HEK293 (cell line): ENCODE data around the gene PIEZO1.
A peak's percentile ranks its signal among the peaks of the same experiment; 100 is the strongest.

Experiments used
- BCL11A ChIP-seq: fragments of 450-650 bp; formaldehyde crosslinking; IDR thresholded peaks from 2 replicates; pipeline ENCODE4 v1.5.1; 2016; ENCODE audit warnings: low read depth, missing biosample characterization, missing genetic modification characterization
- GLIS1 ChIP-seq: fragments of 450-650 bp; formaldehyde crosslinking; IDR thresholded peaks from 2 replicates; pipeline ENCODE4 v1.5.1; 2016; ENCODE audit warnings: missing biosample characterization, missing genetic modification characterization
- KLF8 ChIP-seq: fragments of 450-650 bp; formaldehyde crosslinking; IDR thresholded peaks from 2 replicates; pipeline ENCODE4 v1.5.1; 2016; ENCODE audit warnings: missing biosample characterization, missing genetic modification characterization
- OSR2 ChIP-seq: fragments of 450-650 bp; formaldehyde crosslinking; IDR thresholded peaks from 2 replicates; pipeline ENCODE4 v1.5.1; 2016; ENCODE audit warnings: missing biosample characterization, missing genetic modification characterization
- OVOL3 ChIP-seq: fragments of 450-650 bp; formaldehyde crosslinking; IDR thresholded peaks from 2 replicates; pipeline ENCODE4 v1.5.1; 2016; ENCODE audit warnings: missing biosample characterization, missing genetic modification characterization
- RBAK ChIP-seq: fragments of 450-650 bp; formaldehyde crosslinking; IDR thresholded peaks from 2 replicates; pipeline ENCODE4 v1.5.1; 2016; ENCODE audit warnings: missing biosample characterization, missing genetic modification characterization
- SALL2 ChIP-seq: fragments of 450-650 bp; formaldehyde crosslinking; IDR thresholded peaks from 2 replicates; pipeline ENCODE4 v1.5.0; 2017; ENCODE audit warnings: missing biosample characterization, mild to moderate bottlenecking, missing genetic modification characterization, borderline replicate concordance
- SP2 ChIP-seq: fragments of 450-650 bp; formaldehyde crosslinking; IDR thresholded peaks from 2 replicates; pipeline ENCODE4 v1.5.1; 2016; ENCODE audit warnings: missing biosample characterization, missing genetic modification characterization
- YY2 ChIP-seq: fragments of 450-650 bp; formaldehyde crosslinking; IDR thresholded peaks from 2 replicates; pipeline ENCODE4 v1.5.1; 2016; ENCODE audit warnings: missing biosample characterization, missing genetic modification characterization
- ZBTB1 ChIP-seq: fragments of 450-650 bp; formaldehyde crosslinking; IDR thresholded peaks from 2 replicates; pipeline ENCODE4 v1.5.1; 2016; ENCODE audit warnings: missing biosample characterization, missing genetic modification characterization
- ZBTB10 ChIP-seq: fragments of 450-650 bp; formaldehyde crosslinking; IDR thresholded peaks from 2 replicates; pipeline ENCODE4 v1.5.1; 2016; ENCODE audit warnings: missing biosample characterization, missing genetic modification characterization
- ZBTB8A ChIP-seq: fragments of 450-650 bp; formaldehyde crosslinking; IDR thresholded peaks from 2 replicates; pipeline ENCODE4 v1.5.1; 2016; ENCODE audit warnings: missing biosample characterization, missing genetic modification characterization
- ZEB2 ChIP-seq: fragments of 450-650 bp; formaldehyde crosslinking; IDR thresholded peaks from 2 replicates; pipeline ENCODE4 v1.5.1; 2016; ENCODE audit warnings: missing biosample characterization, missing genetic modification characterization
- ZFP37 ChIP-seq: fragments of 450-650 bp; formaldehyde crosslinking; IDR thresholded peaks from 2 replicates; pipeline ENCODE4 v1.5.1; 2016; ENCODE audit warnings: missing biosample characterization, missing genetic modification characterization
- ZNF133 ChIP-seq: fragments of 450-650 bp; formaldehyde crosslinking; IDR thresholded peaks from 2 replicates; pipeline ENCODE4 v1.5.1; 2016; ENCODE audit warnings: missing biosample characterization, missing genetic modification characterization
- ZNF148 ChIP-seq: fragments of 450-650 bp; formaldehyde crosslinking; IDR thresholded peaks from 2 replicates; pipeline ENCODE4 v1.5.0; 2017; ENCODE audit warnings: missing biosample characterization, missing genetic modification characterization, borderline replicate concordance
- ZNF239 ChIP-seq: fragments of 450-650 bp; formaldehyde crosslinking; IDR thresholded peaks from 2 replicates; pipeline ENCODE4 v1.5.1; 2016; ENCODE audit warnings: missing biosample characterization, missing genetic modification characterization
- ZNF302 ChIP-seq: fragments of 450-650 bp; formaldehyde crosslinking; IDR thresholded peaks from 2 replicates; pipeline ENCODE4 v1.5.1; 2016; ENCODE audit warnings: missing biosample characterization, missing genetic modification characterization, low read depth
- ZNF354C ChIP-seq: fragments of 450-650 bp; formaldehyde crosslinking; IDR thresholded peaks from 2 replicates; pipeline ENCODE4 v1.5.1; 2016; ENCODE audit warnings: missing biosample characterization, missing genetic modification characterization, low read depth, borderline replicate concordance
- ZNF362 ChIP-seq: fragments of 450-650 bp; formaldehyde crosslinking; IDR thresholded peaks from 2 replicates; pipeline ENCODE4 v1.5.1; 2016; ENCODE audit warnings: missing biosample characterization, missing genetic modification characterization
- ZNF426 ChIP-seq: fragments of 450-650 bp; formaldehyde crosslinking; IDR thresholded peaks from 2 replicates; pipeline ENCODE4 v1.5.1; 2017; ENCODE audit warnings: missing biosample characterization, missing genetic modification characterization, mild to moderate bottlenecking, inconsistent platforms, moderate library complexity
- ZNF561 ChIP-seq: fragments of 450-650 bp; IDR thresholded peaks from 2 replicates; pipeline ENCODE4 v1.5.1; 2018; ENCODE audit warnings: missing biosample characterization, missing genetic modification characterization, borderline replicate concordance
- ZNF580 ChIP-seq: fragments of 450-650 bp; formaldehyde crosslinking; IDR thresholded peaks from 2 replicates; pipeline ENCODE4 v1.5.1; 2016; ENCODE audit warnings: missing biosample characterization, missing genetic modification characterization
- ZNF596 ChIP-seq: fragments of 450-650 bp; IDR thresholded peaks from 2 replicates; pipeline ENCODE4 v1.5.0; 2018; ENCODE audit warnings: missing biosample characterization, mild to moderate bottlenecking, missing genetic modification characterization, moderate library complexity
- ZNF623 ChIP-seq: fragments of 450-650 bp; formaldehyde crosslinking; IDR thresholded peaks from 2 replicates; pipeline ENCODE4 v1.5.1; 2016; ENCODE audit warnings: missing biosample characterization, missing genetic modification characterization
- ZNF670 ChIP-seq: fragments of 450-650 bp; formaldehyde crosslinking; IDR thresholded peaks from 2 replicates; pipeline ENCODE4 v1.5.1; 2016; ENCODE audit warnings: missing biosample characterization, missing genetic modification characterization, low read depth
- TF ChIP-seq, protein P1 (sequence below): fragments of 450-650 bp; formaldehyde crosslinking; IDR thresholded peaks from 2 replicates; pipeline ENCODE4 v1.5.1; 2016; ENCODE audit warnings: missing biosample characterization, missing genetic modification characterization, low read depth
- TF ChIP-seq, protein P2 (sequence below): fragments of 450-650 bp; formaldehyde crosslinking; IDR thresholded peaks from 2 replicates; pipeline ENCODE4 v1.5.1; 2016; ENCODE audit warnings: missing biosample characterization, missing genetic modification characterization, borderline replicate concordance

PIEZO1 gene

DNA sequence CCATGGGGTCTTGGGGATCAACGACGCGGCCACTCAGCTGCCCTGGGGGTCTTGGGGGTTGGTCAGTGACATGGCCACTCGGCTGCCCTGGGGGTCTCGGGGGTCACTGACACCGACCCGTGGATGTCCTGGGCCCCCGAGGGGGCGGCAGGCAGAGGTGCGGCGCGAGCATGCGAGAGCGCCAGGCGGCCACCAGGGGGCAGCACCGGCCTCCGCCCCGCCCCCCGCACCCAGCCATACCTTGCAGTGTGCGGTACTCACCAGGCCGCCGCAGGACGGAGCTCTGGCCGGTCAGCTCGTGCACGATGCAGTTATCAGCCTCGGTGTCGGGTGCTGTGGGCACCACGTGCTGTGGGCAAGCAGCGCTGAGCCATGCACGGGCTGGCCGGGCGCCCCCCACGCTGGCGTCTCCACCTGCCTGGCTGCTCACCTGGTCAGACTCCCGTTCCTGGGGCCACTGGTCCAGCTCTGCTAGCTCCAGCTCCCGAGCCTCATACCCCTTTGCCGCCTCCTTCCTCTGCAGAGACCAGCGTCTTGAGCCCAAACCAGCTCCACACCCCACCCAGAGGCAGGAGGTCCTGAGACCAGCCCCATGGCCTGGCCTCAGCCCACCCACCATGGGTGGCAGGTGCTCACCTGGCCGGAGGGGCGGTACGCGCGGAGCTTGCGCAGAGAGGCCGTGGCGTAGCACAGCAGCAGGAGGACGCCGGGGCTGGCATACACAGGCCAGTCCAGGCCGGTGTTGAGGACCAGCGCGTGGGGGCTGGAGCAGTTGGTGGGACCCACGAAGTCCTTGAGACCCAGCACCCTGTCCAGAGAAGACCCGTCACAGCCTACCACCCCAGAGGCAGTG is 47.5 kb downstream of the PIEZO1 start (continued):
- peak; percentile 83; the same call in 1 of the 2 replicates for TF ChIP-seq ZEB2
- peak; percentile 37; the same call in 1 of the 2 replicates for TF ChIP-seq BCL11A (tag by site-specific recombination)
- TF ChIP-seq OSR2 (tag by site-specific recombination): no peak
- no peak for TF ChIP-seq ZNF239
- no peak for TF ChIP-seq ZBTB8A (tag by site-specific recombination)
- peak; percentile 75; the same call in 1 of the 2 replicates for TF ChIP-seq KLF8 (tag by site-specific recombination)
- no peak for TF ChIP-seq YY2 (tag by site-specific recombination)
- no peak for TF ChIP-seq ZNF148 (tag by site-specific recombination)
- TF ChIP-seq ZNF354C (tag by site-specific recombination): no peak
- TF ChIP-seq RBAK (tag by site-specific recombination): no peak
- no peak for TF ChIP-seq OVOL3 (tag by site-specific recombination)
- no peak for TF ChIP-seq ZNF426 (tag by site-specific recombination)
- no peak for TF ChIP-seq ZFP37
- TF ChIP-seq ZBTB10: peak; percentile 78
- peak; percentile 61 for TF ChIP-seq GLIS1 (tag by site-specific recombination)
- peak; percentile 68; the same call in 1 of the 2 replicates for TF ChIP-seq ZNF580 (tag by site-specific recombination)
- TF ChIP-seq ZNF133 (tag by site-specific recombination): no peak
- no peak for TF ChIP-seq ZNF623
- TF ChIP-seq ZNF596 (tag by site-specific recombination): no peak
- TF ChIP-seq, protein P1, sequence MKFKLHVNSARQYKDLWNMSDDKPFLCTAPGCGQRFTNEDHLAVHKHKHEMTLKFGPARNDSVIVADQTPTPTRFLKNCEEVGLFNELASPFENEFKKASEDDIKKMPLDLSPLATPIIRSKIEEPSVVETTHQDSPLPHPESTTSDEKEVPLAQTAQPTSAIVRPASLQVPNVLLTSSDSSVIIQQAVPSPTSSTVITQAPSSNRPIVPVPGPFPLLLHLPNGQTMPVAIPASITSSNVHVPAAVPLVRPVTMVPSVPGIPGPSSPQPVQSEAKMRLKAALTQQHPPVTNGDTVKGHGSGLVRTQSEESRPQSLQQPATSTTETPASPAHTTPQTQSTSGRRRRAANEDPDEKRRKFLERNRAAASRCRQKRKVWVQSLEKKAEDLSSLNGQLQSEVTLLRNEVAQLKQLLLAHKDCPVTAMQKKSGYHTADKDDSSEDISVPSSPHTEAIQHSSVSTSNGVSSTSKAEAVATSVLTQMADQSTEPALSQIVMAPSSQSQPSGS (tag by site-specific recombination): no peak
- TF ChIP-seq ZNF362 (tag by site-specific recombination): no peak
- TF ChIP-seq ZNF561 (tag by site-specific recombination): no peak
- no peak for TF ChIP-seq ZNF302 (tag by site-specific recombination)
- TF ChIP-seq SP2 (tag by site-specific recombination): no peak
- no peak for TF ChIP-seq ZNF670 (tag by site-specific recombination)
- TF ChIP-seq, protein P2, sequence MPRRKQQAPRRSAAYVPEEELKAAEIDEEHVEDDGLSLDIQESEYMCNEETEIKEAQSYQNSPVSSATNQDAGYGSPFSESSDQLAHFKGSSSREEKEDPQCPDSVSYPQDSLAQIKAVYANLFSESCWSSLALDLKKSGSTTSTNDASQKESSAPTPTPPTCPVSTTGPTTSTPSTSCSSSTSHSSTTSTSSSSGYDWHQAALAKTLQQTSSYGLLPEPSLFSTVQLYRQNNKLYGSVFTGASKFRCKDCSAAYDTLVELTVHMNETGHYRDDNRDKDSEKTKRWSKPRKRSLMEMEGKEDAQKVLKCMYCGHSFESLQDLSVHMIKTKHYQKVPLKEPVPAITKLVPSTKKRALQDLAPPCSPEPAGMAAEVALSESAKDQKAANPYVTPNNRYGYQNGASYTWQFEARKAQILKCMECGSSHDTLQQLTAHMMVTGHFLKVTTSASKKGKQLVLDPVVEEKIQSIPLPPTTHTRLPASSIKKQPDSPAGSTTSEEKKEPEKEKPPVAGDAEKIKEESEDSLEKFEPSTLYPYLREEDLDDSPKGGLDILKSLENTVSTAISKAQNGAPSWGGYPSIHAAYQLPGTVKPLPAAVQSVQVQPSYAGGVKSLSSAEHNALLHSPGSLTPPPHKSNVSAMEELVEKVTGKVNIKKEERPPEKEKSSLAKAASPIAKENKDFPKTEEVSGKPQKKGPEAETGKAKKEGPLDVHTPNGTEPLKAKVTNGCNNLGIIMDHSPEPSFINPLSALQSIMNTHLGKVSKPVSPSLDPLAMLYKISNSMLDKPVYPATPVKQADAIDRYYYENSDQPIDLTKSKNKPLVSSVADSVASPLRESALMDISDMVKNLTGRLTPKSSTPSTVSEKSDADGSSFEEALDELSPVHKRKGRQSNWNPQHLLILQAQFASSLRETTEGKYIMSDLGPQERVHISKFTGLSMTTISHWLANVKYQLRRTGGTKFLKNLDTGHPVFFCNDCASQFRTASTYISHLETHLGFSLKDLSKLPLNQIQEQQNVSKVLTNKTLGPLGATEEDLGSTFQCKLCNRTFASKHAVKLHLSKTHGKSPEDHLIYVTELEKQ: no peak
- no peak for TF ChIP-seq SALL2 (tag by site-specific recombination)
- TF ChIP-seq ZBTB1: 0 out of 2 replicates have a peak, but pooled peaks have one; percentile 37
